DOHH2 (cell line): ENCODE data around the gene NME8.

Experiments used
- EZH2phosphoT487 ChIP-seq: fragments of 200-600 bp; sonication (generic); IDR thresholded peaks from 2 replicates; pipeline ENCODE4 v1.6.1; 2017; ENCODE audit warnings: borderline replicate concordance, mild to moderate bottlenecking, antibody characterized with exemption, low read length, moderate library complexity, mixed read lengths
- TF ChIP-seq, protein P1 (sequence below): fragments of 200-600 bp; sonication (generic); IDR thresholded peaks from one replicate; pipeline ENCODE4 v1.5.1; 2014; ENCODE audit warnings: antibody characterized with exemption, mild to moderate bottlenecking, low read depth, low read length; ENCODE audit not compliant: poor library complexity, severe bottlenecking

DNA sequence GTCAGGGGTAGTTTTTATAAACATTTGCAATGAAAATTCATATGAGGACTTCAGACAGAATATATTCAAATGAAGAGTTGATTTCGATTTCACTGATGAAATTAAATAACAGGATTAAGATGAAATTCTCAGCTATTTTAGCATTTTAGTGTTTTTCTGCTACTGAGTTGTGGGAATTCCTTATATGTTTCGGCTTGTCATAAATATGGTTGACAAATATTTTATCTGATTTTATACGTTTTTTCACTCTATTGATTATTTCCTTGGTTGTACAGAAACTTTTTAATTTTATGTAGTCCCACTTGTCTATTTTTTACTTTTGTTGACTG lies 14.6 kb upstream of the NME8 start:
- TF ChIP-seq, protein P1, sequence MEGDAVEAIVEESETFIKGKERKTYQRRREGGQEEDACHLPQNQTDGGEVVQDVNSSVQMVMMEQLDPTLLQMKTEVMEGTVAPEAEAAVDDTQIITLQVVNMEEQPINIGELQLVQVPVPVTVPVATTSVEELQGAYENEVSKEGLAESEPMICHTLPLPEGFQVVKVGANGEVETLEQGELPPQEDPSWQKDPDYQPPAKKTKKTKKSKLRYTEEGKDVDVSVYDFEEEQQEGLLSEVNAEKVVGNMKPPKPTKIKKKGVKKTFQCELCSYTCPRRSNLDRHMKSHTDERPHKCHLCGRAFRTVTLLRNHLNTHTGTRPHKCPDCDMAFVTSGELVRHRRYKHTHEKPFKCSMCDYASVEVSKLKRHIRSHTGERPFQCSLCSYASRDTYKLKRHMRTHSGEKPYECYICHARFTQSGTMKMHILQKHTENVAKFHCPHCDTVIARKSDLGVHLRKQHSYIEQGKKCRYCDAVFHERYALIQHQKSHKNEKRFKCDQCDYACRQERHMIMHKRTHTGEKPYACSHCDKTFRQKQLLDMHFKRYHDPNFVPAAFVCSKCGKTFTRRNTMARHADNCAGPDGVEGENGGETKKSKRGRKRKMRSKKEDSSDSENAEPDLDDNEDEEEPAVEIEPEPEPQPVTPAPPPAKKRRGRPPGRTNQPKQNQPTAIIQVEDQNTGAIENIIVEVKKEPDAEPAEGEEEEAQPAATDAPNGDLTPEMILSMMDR = no peak
- no peak for TF ChIP-seq EZH2phosphoT487
